ENCODE measurements around the gene RIN3. TPM values are rescaled to one million over a fixed set of nuclear protein-coding genes. Genes with fewer than 3 reads are reported as not detected.

The RIN3 gene
- 7.3 and 7.4 TPM in 2 replicates for total RNA-seq

- no peak for TF ChIP-seq CTCF (IDR thresholded peaks at IDR 0.05; ENCODE audit: insufficient read depth, low read depth, low read length)
- peak; percentile 68 for DNase-seq (ENCODE audit: low read depth)
- H3K4me3 ChIP-seq (ENCODE audit: low read depth, low read length) = peak within 1 kb of the TSS; percentile 70
Observed at GRCh38 chr14:92513204-92513965, at the start of gene RIN3. TSS of gene RIN3 (plus strand) at chr14:92513781. CDS start at chr14:92513933, 152 bp downstream.

- H3K4me3 ChIP-seq (ENCODE audit: low read depth, low read length) = no peak overlapping the region
- no peak for TF ChIP-seq CTCF (IDR thresholded peaks at IDR 0.05; ENCODE audit: insufficient read depth, low read depth, low read length)
- DNase-seq (ENCODE audit: low read depth) = no peak
Observed at GRCh38 chr14:92464156-92464555, 49.4 kb upstream of the RIN3 start.

GRCh38 chr14:92464716-92465115 lies 48.9 kb upstream of the RIN3 start:
- TF ChIP-seq CTCF (IDR thresholded peaks at IDR 0.05; ENCODE audit: insufficient read depth, low read depth, low read length) = no peak
- no peak for DNase-seq (ENCODE audit: low read depth)
- H3K4me3 ChIP-seq (ENCODE audit: low read depth, low read length) = no peak overlapping the region

GRCh38 chr14:92465353-92466055 lies 48.1 kb upstream of the RIN3 start:
- TF ChIP-seq CTCF (IDR thresholded peaks at IDR 0.05; ENCODE audit: insufficient read depth, low read depth, low read length) = no peak
- H3K4me3 ChIP-seq (ENCODE audit: low read depth, low read length) = no peak overlapping the region
- no peak for DNase-seq (ENCODE audit: low read depth)

GRCh38 chr14:92466059-92466458 lies 47.5 kb upstream of the RIN3 start:
- DNase-seq (ENCODE audit: low read depth) = no peak
- no peak overlapping the region for H3K4me3 ChIP-seq (ENCODE audit: low read depth, low read length)
- TF ChIP-seq CTCF (IDR thresholded peaks at IDR 0.05; ENCODE audit: insufficient read depth, low read depth, low read length) = no peak

- H3K4me3 ChIP-seq (ENCODE audit: low read depth, low read length) = no peak overlapping the region
- no peak for DNase-seq (ENCODE audit: low read depth)
- TF ChIP-seq CTCF (IDR thresholded peaks at IDR 0.05; ENCODE audit: insufficient read depth, low read depth, low read length) = no peak
Observed at GRCh38 chr14:92469515-92469914, 44.1 kb upstream of the RIN3 start.

Measured in fibroblast of villous mesenchyme (primary cell).